ENCODE measurements around the gene AQP12B.
"Not testable (repeated sequence)": the region's sequence is repeated elsewhere in the genome, so short reads cannot be mapped to it uniquely, and the experiment has no call there.

Gene AQP12B

GRCh38 chr2:240680185-240680584 lies 2.5 kb downstream of the AQP12B start:
- DNase-seq = not testable (repeated sequence)

- not testable (repeated sequence) for DNase-seq
Observed at GRCh38 chr2:240678909-240679308, 3.8 kb downstream of the AQP12B start.

GRCh38 chr2:240678043-240678442 lies 4.6 kb downstream of the AQP12B start:
- DNase-seq = not testable (repeated sequence)

GRCh38 chr2:240675345-240675744 lies 7.3 kb downstream of the AQP12B start:
- DNase-seq = not testable (repeated sequence)

- DNase-seq = not testable (repeated sequence)
Observed at GRCh38 chr2:240674461-240675184, 8.1 kb downstream of the AQP12B start.

GRCh38 chr2:240672701-240673190 lies 9.9 kb downstream of the AQP12B start:
- DNase-seq = no peak

GRCh38 chr2:240672076-240672700 lies 10.5 kb downstream of the AQP12B start:
- DNase-seq = no peak

- no peak for DNase-seq
Observed at GRCh38 chr2:240670950-240671349, 11.7 kb downstream of the AQP12B start.

- no peak for DNase-seq
Observed at GRCh38 chr2:240670402-240670801, 12.3 kb downstream of the AQP12B start.

- no peak for DNase-seq
Observed at GRCh38 chr2:240664622-240665021, 18.1 kb downstream of the AQP12B start.

- DNase-seq = no peak
Observed at GRCh38 chr2:240663546-240664190, 19.0 kb downstream of the AQP12B start.

- DNase-seq = no peak
Observed at GRCh38 chr2:240662681-240663080, 20.0 kb downstream of the AQP12B start.

GRCh38 chr2:240659883-240660282 lies 22.8 kb downstream of the AQP12B start:
- not testable (repeated sequence) for DNase-seq

GRCh38 chr2:240655931-240656886 lies 26.5 kb downstream of the AQP12B start:
- no peak for DNase-seq

GRCh38 chr2:240651185-240651584 lies 31.5 kb downstream of the AQP12B start:
- no peak for DNase-seq

GRCh38 chr2:240650254-240650965 lies 32.3 kb downstream of the AQP12B start:
- no peak for DNase-seq

GRCh38 chr2:240649331-240649730 lies 33.4 kb downstream of the AQP12B start:
- no peak for DNase-seq

- no peak for DNase-seq
Observed at GRCh38 chr2:240648650-240649275, 33.9 kb downstream of the AQP12B start.

- DNase-seq = no peak
Observed at GRCh38 chr2:240648155-240648649, 34.5 kb downstream of the AQP12B start.

- DNase-seq = no peak
Observed at GRCh38 chr2:240647503-240648154, 35.1 kb downstream of the AQP12B start.
